Gastroesophageal sphincter (tissue), 4 donors: ENCODE measurements around the gene CALR3. TPM values are rescaled to one million over a fixed set of nuclear protein-coding genes. Genes with fewer than 3 reads are reported as not detected.

Experiments
- ATAC-seq: fragments of 150-250 bp; one replicate; pipeline ENCODE4 v1.9.1; 2016; ENCODE audit warnings: mild to moderate bottlenecking, moderate library complexity
- H3K27ac ChIP-seq, 4 donors: fragments of 200-600 bp; sonication (generic) in 3 of 4; 1 replicate in 3 of 4; 2 replicates in 1 of 4; pipeline ENCODE4 v1.5.1; 2016 to 2019
- H3K27me3 ChIP-seq: fragments of 200-600 bp; sonication (generic); one replicate; pipeline ENCODE4 v1.5.1; 2019
- H3K36me3 ChIP-seq, 2 donors: fragments of 200-600 bp; sonication (generic); one replicate each; pipeline ENCODE4 v1.5.1; 2019; ENCODE audit warnings: control low read depth in 1 of 2
- H3K4me1 ChIP-seq, 3 donors: fragments of 200-600 bp; sonication (generic); 1 replicate in 2 of 3; 2 replicates in 1 of 3; pipeline ENCODE4 v1.5.1; 2016 to 2019; ENCODE audit warnings: control low read depth in 2 of 3
- H3K4me3 ChIP-seq, 2 donors: fragments of 200-600 bp; sonication (generic); one replicate each; pipeline ENCODE4 v1.5.1; 2019; ENCODE audit warnings: mild to moderate bottlenecking in 1 of 2, moderate library complexity in 1 of 2
- H3K9me3 ChIP-seq, 3 donors: fragments of 200-600 bp; sonication (generic); one replicate each; pipeline ENCODE4 v1.5.1; 2017 to 2019; ENCODE audit warnings: control low read depth in 2 of 3
- CTCF ChIP-seq, 4 experiments: fragments of 200-600 bp in 2 of 4; fragments of 450-650 bp in 2 of 4; sonication (generic) in 1 of 4; IDR thresholded peaks; one replicate each; pipeline ENCODE4 v1.5.1; 2017 to 2019; ENCODE audit warnings: antibody characterized with exemption in 4 of 4, mild to moderate bottlenecking in 2 of 4, moderate library complexity in 2 of 4
- EP300 ChIP-seq: sonication (generic); formaldehyde crosslinking; IDR thresholded peaks from one replicate; pipeline ENCODE4 v1.6.1; 2017; ENCODE audit warnings: antibody characterized with exemption, mild to moderate bottlenecking
- POLR2A ChIP-seq, 2 donors: fragments of 450-650 bp; IDR thresholded peaks; one replicate each; pipeline ENCODE4 v1.6.1; 2017; ENCODE audit warnings: antibody characterized with exemption in 2 of 2, mild to moderate bottlenecking in 2 of 2, moderate library complexity in 1 of 2
- POLR2AphosphoS5 ChIP-seq: sonication (generic); formaldehyde crosslinking; IDR thresholded peaks from one replicate; pipeline ENCODE4 v1.6.1; 2017; ENCODE audit warnings: antibody characterized with exemption
- WGBS, 2 donors: methylation state at CpG; one replicate each; pipeline ENCODE4 v1.1.5; 2018; ENCODE audit warnings: low coverage in 1 of 2; 5-methylcytosine and 5-hydroxymethylcytosine counted together
- total RNA-seq, 4 donors: library from RNA; depleted of rRNA; stranded (reverse); fragments of >200 nt; gene quantifications; one replicate each; pipeline ENCODE4 v1.1.0, GENCODE V29; 2016

CALR3 gene
- total RNA-seq, 4 donors from 2014 or later, result not detected

- 92% methylated on average over 3 of the region's 3 CpGs; no CpG with 5 or more reads in 1 of the 2 donors for WGBS, 2 donors
- Histone ChIP-seq H3K9me3 (no peaks in the 10 kb centered on the region), H3K36me3 (no peaks in the 10 kb centered on the region), H3K27ac (no peak overlapping the region), H3K4me1 (peaks cover 0 to 67% (median 18%) of the 10 kb centered on the region in 3 donors), H3K27me3 (no peaks in the 10 kb centered on the region), H3K4me3 (no peak overlapping the region)
- ATAC-seq, result no peak
- TF ChIP-seq CTCF (IDR thresholded peaks at IDR 0.05) (no peak), POLR2AphosphoS5 (no peak), POLR2A (IDR thresholded peaks at IDR 0.05) (no peak), EP300 (no peak)
These were observed 36.3 kb downstream of the CALR3 start for GRCh38 chr19:16459680-16460079.

- H3K9me3 ChIP-seq, result no peaks in the 10 kb centered on the region
- TF ChIP-seq POLR2A (IDR thresholded peaks at IDR 0.05), result no peak
- TF ChIP-seq POLR2AphosphoS5, result no peak
- no peak for TF ChIP-seq CTCF (IDR thresholded peaks at IDR 0.05)
- no peak for TF ChIP-seq EP300
- peak overlapping the region in 3 of 4 donors; percentile 55 to 66 (median 60) for H3K27ac ChIP-seq
- ATAC-seq, result no peak
- H3K36me3 ChIP-seq, result no peaks in the 10 kb centered on the region
- peaks cover 0 to 69% (median 19%) of the 10 kb centered on the region in 3 donors for H3K4me1 ChIP-seq
- WGBS, 2 donors, result 85 to 86% methylated on average over 4 to 14 of the region's 25 CpGs
- H3K27me3 ChIP-seq, result no peaks in the 10 kb centered on the region
- H3K4me3 ChIP-seq, result no peak overlapping the region
These were observed 37.3 kb downstream of the CALR3 start for GRCh38 chr19:16458391-16459341.

- peaks cover 0 to 69% (median 22%) of the 10 kb centered on the region in 3 donors for H3K4me1 ChIP-seq
- ATAC-seq, result no peak
These were observed 38.0 kb downstream of the CALR3 start for GRCh38 chr19:16457954-16458331.

GRCh38 chr19:16457195-16457953 lies 38.6 kb downstream of the CALR3 start:
- Histone ChIP-seq H3K36me3 (no peaks in the 10 kb centered on the region), H3K4me1 (peaks cover 0 to 64% (median 22%) of the 10 kb centered on the region in 3 donors), H3K27me3 (no peaks in the 10 kb centered on the region), H3K9me3 (no peaks in the 10 kb centered on the region), H3K27ac (peak overlapping the region in 3 of 4 donors; percentile 55 to 66 (median 60)), H3K4me3 (peak overlapping the region in 1 of 2 donors; percentile 17)
- WGBS, 2 donors, result 2% methylated on average over 8 of the region's 16 CpGs; no CpG with 5 or more reads in 1 of the 2 donors
- peak; percentile 67 for ATAC-seq
- TF ChIP-seq POLR2AphosphoS5 (no peak), EP300 (no peak), POLR2A (IDR thresholded peaks at IDR 0.05) (no peak), CTCF (IDR thresholded peaks at IDR 0.05) (no peak)

More at GRCh38 chr19:16457954-16458331, 38.0 kb downstream of the CALR3 start:
- H3K27me3 ChIP-seq, result no peaks in the 10 kb centered on the region
- 0 to 20% methylated on average over 1 to 3 of the region's 8 CpGs for WGBS, 2 donors
- H3K27ac ChIP-seq, result peak overlapping the region in 3 of 4 donors; percentile 55 to 66 (median 60)
- H3K9me3 ChIP-seq, result no peaks in the 10 kb centered on the region
- TF ChIP-seq EP300 (no peak), POLR2AphosphoS5 (no peak), CTCF (IDR thresholded peaks at IDR 0.05) (no peak), POLR2A (IDR thresholded peaks at IDR 0.05) (no peak)
- H3K4me3 ChIP-seq, result no peak overlapping the region
- H3K36me3 ChIP-seq, result no peaks in the 10 kb centered on the region
